CD4-positive, alpha-beta memory T cell (primary cell): ENCODE measurements around the gene USP5. TPM values are rescaled to one million over a fixed set of nuclear protein-coding genes. Genes with fewer than 3 reads are reported as not detected.

Experiments
- CTCF ChIA-PET: fragments of 350-600 bp; sonication (Branson Sonifier 250); formaldehyde crosslinking; loops from one replicate; lab custom pipeline; 2021; ENCODE audit warnings: inconsistent platforms; ENCODE audit not compliant: partially characterized antibody; lab: Charles Lee
- POLR2A ChIA-PET: fragments of 350-600 bp; sonication (Branson Sonifier 250); formaldehyde crosslinking; loops from one replicate; lab custom pipeline; 2021; ENCODE audit not compliant: partially characterized antibody; lab: Charles Lee
- DNase-seq, 5 donors: peaks; one replicate each; pipeline versions ENCODE4 v3.0.0 to v3.0.0-alpha.2; 2020 to 2022; ENCODE audit warnings: mixed read lengths in 1 of 5
- H3K27ac ChIP-seq: one replicate; pipeline ENCODE4 v1.7.0; 2013; ENCODE audit warnings: low read depth, low read length
- H3K27me3 ChIP-seq: 2 replicates; pipeline ENCODE4 v1.7.0; 2013; ENCODE audit warnings: mild to moderate bottlenecking, low read length, moderate library complexity; ENCODE audit not compliant: insufficient read depth
- H3K36me3 ChIP-seq: 2 replicates; pipeline ENCODE4 v1.7.0; 2013; ENCODE audit warnings: mild to moderate bottlenecking, low read length, moderate library complexity; ENCODE audit not compliant: insufficient read depth
- H3K4me1 ChIP-seq: 2 replicates; pipeline ENCODE4 v1.7.0; 2013; ENCODE audit warnings: mild to moderate bottlenecking, low read length, moderate library complexity; ENCODE audit not compliant: insufficient read depth
- H3K4me3 ChIP-seq, 2 donors: one replicate each; pipeline ENCODE4 v1.7.0; 2013; ENCODE audit warnings: low read length in 2 of 2, mild to moderate bottlenecking in 1 of 2
- H3K9me3 ChIP-seq, 2 donors: one replicate each; pipeline ENCODE4 v1.7.0; 2013; ENCODE audit warnings: low read length in 2 of 2, control low read depth in 1 of 2; ENCODE audit not compliant: control insufficient read depth in 1 of 2
- H3K27ac Mint-ChIP-seq, 7 donors: one replicate each; pipeline ENCODE4 v1.8.0; 2020 to 2021; ENCODE audit warnings: mixed read lengths in 7 of 7, mild to moderate bottlenecking in 6 of 7, inconsistent platforms in 3 of 7, moderate library complexity in 3 of 7
- H3K27me3 Mint-ChIP-seq, 2 donors: one replicate each; pipeline ENCODE4 v1.8.0; 2020 to 2021; ENCODE audit warnings: mixed read lengths in 2 of 2
- H3K36me3 Mint-ChIP-seq, 2 donors: one replicate each; pipeline ENCODE4 v1.8.0; 2020 to 2021; ENCODE audit warnings: mixed read lengths in 2 of 2, inconsistent platforms in 1 of 2, mild to moderate bottlenecking in 1 of 2
- H3K4me1 Mint-ChIP-seq, 4 donors: one replicate each; pipeline ENCODE4 v1.8.0; 2020 to 2021; ENCODE audit warnings: mixed read lengths in 4 of 4, mild to moderate bottlenecking in 1 of 4
- H3K4me3 Mint-ChIP-seq, 8 donors: one replicate each; pipeline ENCODE4 v1.8.0; 2020 to 2021; ENCODE audit warnings: mixed read lengths in 8 of 8, mild to moderate bottlenecking in 7 of 8, moderate library complexity in 6 of 8, inconsistent platforms in 3 of 8
- H3K9me3 Mint-ChIP-seq, 8 donors: one replicate each; pipeline ENCODE4 v1.8.0; 2020 to 2021; ENCODE audit warnings: mixed read lengths in 8 of 8, mild to moderate bottlenecking in 5 of 8, inconsistent platforms in 3 of 8, moderate library complexity in 1 of 8
- intact Hi-C: fragments of 100-400 bp; cut with micrococcal nuclease; formaldehyde crosslinking; loops from one replicate; pipeline ENCODE4 v1.15.1; 2023
- polyA plus RNA-seq, 2 donors: library from polyadenylated mRNA; unstranded; fragments of 300-500 nt; fragmentation: Illumina TruSeq; gene quantifications; one replicate each; pipeline ENCODE4 v1.2.3, GENCODE V29; 2021
- total RNA-seq, 2 experiments: library from RNA; stranded (reverse); gene quantifications; one replicate each; pipeline ENCODE4 v1.2.3, GENCODE V29; 2021

The USP5 gene
- total and polyA plus RNA-seq, 4 experiments from 2014 or later = 53.9 to 73.0 (median 67.2) TPM

- H3K27me3 Mint-ChIP-seq = peaks cover 6 to 28% of the 10 kb centered on the region in 2 donors
- peak; percentile 36 to 50 (median 45) for DNase-seq
- H3K36me3 ChIP-seq = no peaks in the 10 kb centered on the region
- POLR2A ChIA-PET = interaction anchor here (0.8 to 3.6 kb wide), 17 partner anchors 11 to 367 kb away, joined by 3 to 26 read pairs (median 7); partner anchors contain the start of genes C12orf57, CD4, CDCA3 and COPS7A
- peaks cover 10% of the 10 kb centered on the region for H3K27me3 ChIP-seq
- no peaks in the 10 kb centered on the region for H3K9me3 ChIP-seq
- peaks cover 9 to 36% (median 18%) of the 10 kb centered on the region in 4 donors for H3K4me1 Mint-ChIP-seq
- peak overlapping the region; percentile 72 to 89 (median 81) for H3K27ac Mint-ChIP-seq
- intact Hi-C loops = loop anchor here (5.0 to 10.0 kb wide), 2 partner anchors 142 to 264 kb away; partner anchors contain the start of genes NOP2 and ZNF384
- H3K36me3 Mint-ChIP-seq = no peaks in the 10 kb centered on the region
- peaks cover 28% of the 10 kb centered on the region for H3K4me1 ChIP-seq
- CTCF ChIA-PET = interaction anchor here (0.7 to 18.9 kb wide), 8 partner anchors 10 to 105 kb away, joined by 3 to 303 read pairs (median 6); partner anchors contain the start of genes CD4, COPS7A, LAG3 and MLF2
- H3K4me3 ChIP-seq = peak overlapping the region; percentile 57 to 58
- H3K4me3 Mint-ChIP-seq = peak overlapping the region; percentile 86 to 92 (median 90)
- H3K9me3 Mint-ChIP-seq = no peaks in the 10 kb centered on the region
- no peak overlapping the region for H3K27ac ChIP-seq
Measured at GRCh38 chr12:6828781-6829535, 23.0 kb upstream of the USP5 start.

GRCh38 chr12:6829536-6830220 lies 22.3 kb upstream of the USP5 start:
- DNase-seq = no peak
- Mint-ChIP-seq H3K36me3 (no peaks in the 10 kb centered on the region), H3K4me1 (peaks cover 9 to 35% (median 18%) of the 10 kb centered on the region in 4 donors), H3K27ac (peak overlapping the region in 6 of 7 donors; percentile 57 to 89 (median 81)), H3K4me3 (peak overlapping the region; percentile 86 to 92 (median 90)), H3K9me3 (no peaks in the 10 kb centered on the region), H3K27me3 (peaks cover 8 to 27% of the 10 kb centered on the region in 2 donors)
- H3K27ac ChIP-seq = no peak overlapping the region
- H3K36me3 ChIP-seq = no peaks in the 10 kb centered on the region
- H3K9me3 ChIP-seq = no peaks in the 10 kb centered on the region
- H3K4me3 ChIP-seq = peak overlapping the region; percentile 57 to 58
- ChIA-PET POLR2A (interaction anchor here (0.8 to 3.6 kb wide), 14 partner anchors 10 to 114 kb away, joined by 3 to 26 read pairs (median 8); partner anchors contain the start of genes C12orf57, CD4, CDCA3 and COPS7A), CTCF (interaction anchor here (0.6 to 18.9 kb wide), 9 partner anchors 9 to 106 kb away, joined by 3 to 303 read pairs (median 9); partner anchors contain the start of genes CD4, COPS7A, LAG3 and MLF2)
- peaks cover 28% of the 10 kb centered on the region for H3K4me1 ChIP-seq
- H3K27me3 ChIP-seq = peaks cover 10% of the 10 kb centered on the region
- intact Hi-C loops = loop anchor here (5.0 to 10.0 kb wide), 2 partner anchors 142 to 265 kb away; partner anchors contain the start of genes NOP2 and ZNF384

- peak overlapping the region in 7 of 8 donors; percentile 25 to 63 (median 48) for H3K4me3 Mint-ChIP-seq
- H3K27me3 ChIP-seq = peaks cover 10% of the 10 kb centered on the region
- no peaks in the 10 kb centered on the region for H3K9me3 Mint-ChIP-seq
- no peak overlapping the region for H3K4me3 ChIP-seq
- H3K9me3 ChIP-seq = no peaks in the 10 kb centered on the region
- H3K27ac Mint-ChIP-seq = peak overlapping the region in 1 of 7 donors; percentile 66
- H3K36me3 ChIP-seq = no peaks in the 10 kb centered on the region
- no peaks in the 10 kb centered on the region for H3K36me3 Mint-ChIP-seq
- DNase-seq = no peak
- peaks cover 8 to 20% of the 10 kb centered on the region in 2 donors for H3K27me3 Mint-ChIP-seq
- peaks cover 26% of the 10 kb centered on the region for H3K4me1 ChIP-seq
- CTCF ChIA-PET = interaction anchor here (0.6 to 18.9 kb wide), 8 partner anchors 8 to 202 kb away, joined by 3 to 303 read pairs (median 7); partner anchors contain the start of genes CD4, LAG3, MLF2 and PTMS
- H3K27ac ChIP-seq = no peak overlapping the region
- H3K4me1 Mint-ChIP-seq = peaks cover 10 to 28% (median 17%) of the 10 kb centered on the region in 4 donors
- intact Hi-C loops = no loop called here
- POLR2A ChIA-PET = interaction anchor here (0.8 to 3.6 kb wide), 5 partner anchors 10 to 107 kb away, joined by 3 to 19 read pairs (median 10); partner anchors contain the start of genes CD4, CDCA3, COPS7A and GNB3
Measured at GRCh38 chr12:6830286-6830890, 21.6 kb upstream of the USP5 start.

GRCh38 chr12:6830999-6831398 lies 21.0 kb upstream of the USP5 start:
- CTCF ChIA-PET = interaction anchor here (1.2 to 18.9 kb wide), 6 partner anchors 8 to 78 kb away, joined by 4 to 303 read pairs (median 32); partner anchors contain the start of genes CD4, GPR162, LAG3 and MLF2
- peaks cover 24% of the 10 kb centered on the region for H3K4me1 ChIP-seq
- no peaks in the 10 kb centered on the region for H3K36me3 ChIP-seq
- no peak overlapping the region for H3K27ac ChIP-seq
- Mint-ChIP-seq H3K9me3 (no peaks in the 10 kb centered on the region), H3K36me3 (no peaks in the 10 kb centered on the region), H3K27ac (peak overlapping the region in 1 of 7 donors; percentile 50), H3K4me1 (peaks cover 8 to 23% (median 16%) of the 10 kb centered on the region in 4 donors), H3K27me3 (peaks cover 6 to 14% of the 10 kb centered on the region in 2 donors), H3K4me3 (peak overlapping the region in 3 of 8 donors; percentile 29 to 48 (median 47))
- intact Hi-C loops = no loop called here
- peaks cover 10% of the 10 kb centered on the region for H3K27me3 ChIP-seq
- H3K9me3 ChIP-seq = no peaks in the 10 kb centered on the region
- POLR2A ChIA-PET = no interaction called here
- DNase-seq = no peak
- H3K4me3 ChIP-seq = no peak overlapping the region

- intact Hi-C loops = no loop called here
- Histone ChIP-seq H3K4me3 (no peak overlapping the region), H3K27me3 (peaks cover 10% of the 10 kb centered on the region), H3K4me1 (peaks cover 27% of the 10 kb centered on the region), H3K36me3 (no peaks in the 10 kb centered on the region), H3K27ac (no peak overlapping the region), H3K9me3 (no peaks in the 10 kb centered on the region)
- Mint-ChIP-seq H3K9me3 (no peaks in the 10 kb centered on the region), H3K4me3 (peak overlapping the region in 1 of 8 donors; percentile 43), H3K36me3 (no peaks in the 10 kb centered on the region), H3K4me1 (peaks cover 8 to 23% (median 16%) of the 10 kb centered on the region in 4 donors), H3K27me3 (peaks cover 5 to 14% of the 10 kb centered on the region in 2 donors), H3K27ac (peak overlapping the region in 2 of 7 donors; percentile 36 to 50)
- CTCF ChIA-PET = interaction anchor here (1.2 to 18.9 kb wide), 8 partner anchors 7 to 212 kb away, joined by 3 to 303 read pairs (median 7); partner anchors contain the start of genes CD4, GPR162, LAG3 and MLF2
- no peak for DNase-seq
- POLR2A ChIA-PET = no interaction called here
Measured at GRCh38 chr12:6831450-6831995, 20.4 kb upstream of the USP5 start.

GRCh38 chr12:6832125-6832524 lies 19.8 kb upstream of the USP5 start:
- no peaks in the 10 kb centered on the region for H3K9me3 Mint-ChIP-seq
- ChIA-PET POLR2A (interaction anchor here (1.3 kb wide), 1 partner anchor 69 kb away, joined by 3 read pairs; no protein-coding TSS in a partner anchor), CTCF (interaction anchor here (1.0 to 18.9 kb wide), 8 partner anchors 9 to 213 kb away, joined by 3 to 303 read pairs (median 6); partner anchors contain the start of genes CD4, GPR162, LAG3 and MLF2)
- intact Hi-C loops = no loop called here
- peaks cover 8 to 23% (median 15%) of the 10 kb centered on the region in 4 donors for H3K4me1 Mint-ChIP-seq
- H3K27me3 Mint-ChIP-seq = peaks cover 3 to 14% of the 10 kb centered on the region in 2 donors
- Histone ChIP-seq H3K27me3 (peaks cover 10% of the 10 kb centered on the region), H3K4me1 (peaks cover 25% of the 10 kb centered on the region), H3K9me3 (no peaks in the 10 kb centered on the region), H3K27ac (no peak overlapping the region), H3K36me3 (no peaks in the 10 kb centered on the region), H3K4me3 (no peak overlapping the region)
- DNase-seq = no peak
- peak overlapping the region in 1 of 8 donors; percentile 43 for H3K4me3 Mint-ChIP-seq
- no peak overlapping the region for H3K27ac Mint-ChIP-seq
- no peaks in the 10 kb centered on the region for H3K36me3 Mint-ChIP-seq
